Tongue (tissue), 2 donors: ENCODE data around the gene CDYL. TPM values are rescaled to one million over a fixed set of nuclear protein-coding genes. Genes with fewer than 3 reads are reported as not detected.
"Not testable (repeated sequence)": the region's sequence is repeated elsewhere in the genome, so short reads cannot be mapped to it uniquely, and the experiment has no call there.

ENCODE experiments used
- DNase-seq: peaks from one replicate; pipeline ENCODE4 v3.0.0-alpha.2; 2015
- total RNA-seq: library from RNA; depleted of rRNA; stranded (reverse); fragments of >200 nt; gene quantifications from one replicate; pipeline ENCODE4 v1.2.3, GENCODE V29; 2014

CDYL gene
- total RNA-seq, 1 donor from 2014 or later, result 32.6 TPM

DNA sequence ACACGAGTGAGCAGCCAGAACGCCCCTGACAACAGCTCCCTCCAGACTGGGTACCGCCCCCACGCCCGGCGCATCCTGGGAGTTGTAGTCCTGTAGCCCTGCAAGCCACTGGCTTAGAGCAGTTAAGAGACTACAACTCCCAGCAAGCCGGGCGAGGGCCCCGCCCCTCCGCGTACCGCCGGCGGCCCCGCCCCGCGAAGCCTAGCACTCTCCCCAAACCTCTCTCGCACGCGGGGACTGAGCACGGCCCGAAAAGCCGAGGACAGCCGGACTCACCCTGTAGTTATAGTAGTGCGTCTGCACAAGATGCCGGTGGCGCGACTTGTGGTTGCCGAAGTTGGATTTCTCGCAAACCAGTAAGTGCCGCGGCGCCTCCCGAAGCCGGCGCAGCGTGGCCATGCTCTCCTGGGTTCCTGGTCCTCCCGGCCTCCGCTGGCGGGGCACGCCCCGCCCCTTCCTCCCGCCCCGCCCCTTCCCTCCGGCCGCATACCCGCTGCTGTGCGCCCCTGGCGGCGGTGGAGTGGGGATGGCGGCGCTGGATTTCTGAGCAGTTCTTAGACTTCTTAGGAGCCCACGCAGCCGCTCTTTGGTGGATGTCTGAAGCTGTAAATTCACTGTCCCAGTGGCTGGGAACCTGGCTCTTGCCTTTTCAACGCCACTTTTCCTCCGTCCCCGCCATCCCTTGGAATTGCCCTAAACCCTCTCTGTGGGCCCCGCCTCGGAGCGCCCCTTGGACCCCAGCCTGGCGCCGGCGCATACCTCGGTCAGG is 227.6 kb downstream of the CDYL start, which contains the start of gene RPP40:
TSS of gene RPP40 (minus strand) at position 434 of the 769 bp plus-strand sequence. CDS start at position 399, 35 bp downstream.
- peak; percentile 99 for DNase-seq

- no peak for DNase-seq
Measured at GRCh38 chr6:5004373-5005037, 228.3 kb downstream of the CDYL start.

- not testable (repeated sequence) for DNase-seq
Measured at GRCh38 chr6:5005038-5005433, 228.8 kb downstream of the CDYL start.

Other genes starting within 250 kb of the CDYL start
- 7.0 TPM for gene RPP40, start 227.6 kb downstream of the CDYL start, total RNA-seq